HG02678 (cell line): ENCODE measurements around the gene DCLRE1B.

Source experiments
- ATAC-seq: cut with Tn5 transposase; IDR thresholded peaks from one replicate; pipeline ENCODE4 v1.9.1; 2021; ENCODE audit warnings: mild to moderate bottlenecking, moderate library complexity; ENCODE audit not compliant: unreplicated experiment

Gene DCLRE1B

DNA sequence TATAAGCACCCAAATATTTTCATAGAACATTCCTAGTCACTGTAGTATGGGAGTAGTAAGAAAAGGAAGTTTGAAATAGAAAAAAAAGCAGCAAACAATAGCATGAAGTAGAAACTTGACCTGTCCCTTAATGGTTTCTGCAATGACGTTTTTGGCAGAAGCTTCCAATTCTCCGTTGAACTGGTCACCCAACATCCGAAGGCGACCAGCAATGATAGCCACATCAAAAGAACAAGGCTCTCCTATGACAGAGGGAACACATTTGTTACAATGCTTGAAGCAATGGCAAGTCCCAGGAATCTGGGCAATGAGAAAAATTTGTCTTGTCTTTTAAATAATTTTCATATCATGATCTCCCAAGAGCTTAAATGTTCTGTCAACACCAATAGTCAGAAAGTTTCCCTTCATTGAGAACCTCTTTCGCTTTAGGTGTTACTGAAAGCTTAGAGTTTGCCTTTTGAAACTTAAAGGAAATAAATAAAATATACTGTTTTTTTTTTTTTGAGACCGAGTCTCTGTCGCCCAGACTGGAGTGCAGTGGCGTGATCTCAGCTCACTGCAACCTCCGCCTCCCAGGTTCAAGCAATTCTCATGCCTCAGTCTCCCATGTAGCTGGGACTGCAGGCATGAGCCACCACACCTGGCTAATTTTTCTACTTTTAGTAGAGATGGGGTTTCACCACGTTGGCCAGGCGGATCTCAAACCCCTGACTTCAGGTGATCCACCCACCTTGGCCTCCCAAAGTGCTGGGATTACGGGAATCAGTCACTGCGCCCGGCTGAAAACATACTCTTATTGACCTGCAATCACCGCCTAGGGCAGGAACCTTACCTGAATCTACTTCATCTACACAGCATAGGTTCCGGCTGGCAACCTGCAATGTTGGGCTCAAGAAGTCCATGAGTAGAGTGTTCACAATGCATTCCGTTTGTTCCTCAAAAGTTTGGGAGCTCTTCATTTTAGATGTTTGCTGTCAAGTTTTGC is 18.4 kb upstream of the DCLRE1B start:
- ATAC-seq = no peak

DNA sequence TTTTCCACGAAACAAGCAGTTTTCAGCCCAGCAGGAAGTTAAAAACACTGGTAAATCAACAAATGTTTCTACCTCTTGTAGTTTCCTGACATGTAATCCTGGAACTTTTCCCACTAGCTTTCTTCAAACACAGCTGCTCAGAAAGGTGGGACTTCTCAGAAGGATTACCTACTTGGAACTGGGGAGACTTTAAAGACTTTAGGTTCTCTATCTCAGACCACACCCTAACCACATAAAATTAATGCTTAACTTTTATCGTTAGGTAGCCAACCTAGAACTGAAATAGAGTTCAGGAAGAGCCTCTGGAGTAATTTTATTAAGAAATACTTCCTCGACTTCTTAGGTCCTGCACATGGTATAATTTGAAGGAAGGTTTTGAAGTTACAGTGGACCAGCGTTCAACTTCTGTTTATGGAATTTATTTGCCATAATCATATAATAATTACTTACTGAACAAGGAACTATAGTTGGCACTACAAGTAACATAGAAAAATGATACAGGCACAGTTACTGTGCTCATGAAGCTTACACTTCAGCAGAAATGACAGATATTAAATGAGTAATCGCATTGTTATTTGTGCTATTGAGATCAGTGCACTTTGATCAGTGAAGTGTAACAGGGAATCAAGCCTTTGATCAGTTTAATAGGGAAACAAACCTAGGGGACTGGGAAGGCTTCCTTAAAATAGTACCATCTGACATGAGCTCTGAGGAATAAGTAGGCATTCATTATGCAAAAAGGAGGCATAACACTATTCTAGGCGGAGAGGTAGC is 17.5 kb upstream of the DCLRE1B start, which contains the start of gene BCL2L15:
TSS of gene BCL2L15 (minus strand) at position 180 of the 774 bp plus-strand sequence. CDS start 206 bp downstream, outside the sequence.
- no peak for ATAC-seq

DNA sequence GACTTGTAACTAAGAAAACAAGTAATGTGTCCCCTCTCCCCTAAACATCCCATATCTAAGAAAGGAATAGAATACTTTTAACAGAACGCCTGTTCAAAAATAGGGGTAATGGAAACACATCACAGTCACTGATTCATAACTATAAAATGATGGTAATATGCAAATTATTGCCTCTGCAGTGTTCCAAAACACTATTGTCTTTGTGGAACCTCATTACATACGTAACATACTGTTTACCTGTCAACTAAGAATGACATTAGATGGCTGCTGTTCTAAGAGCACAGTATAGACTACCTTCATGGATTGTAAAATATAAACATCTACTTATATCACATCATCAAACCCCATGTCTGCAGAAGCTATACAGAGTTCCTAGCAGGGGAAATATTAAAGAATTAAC is 14.3 kb upstream of the DCLRE1B start:
- ATAC-seq = no peak

DNA sequence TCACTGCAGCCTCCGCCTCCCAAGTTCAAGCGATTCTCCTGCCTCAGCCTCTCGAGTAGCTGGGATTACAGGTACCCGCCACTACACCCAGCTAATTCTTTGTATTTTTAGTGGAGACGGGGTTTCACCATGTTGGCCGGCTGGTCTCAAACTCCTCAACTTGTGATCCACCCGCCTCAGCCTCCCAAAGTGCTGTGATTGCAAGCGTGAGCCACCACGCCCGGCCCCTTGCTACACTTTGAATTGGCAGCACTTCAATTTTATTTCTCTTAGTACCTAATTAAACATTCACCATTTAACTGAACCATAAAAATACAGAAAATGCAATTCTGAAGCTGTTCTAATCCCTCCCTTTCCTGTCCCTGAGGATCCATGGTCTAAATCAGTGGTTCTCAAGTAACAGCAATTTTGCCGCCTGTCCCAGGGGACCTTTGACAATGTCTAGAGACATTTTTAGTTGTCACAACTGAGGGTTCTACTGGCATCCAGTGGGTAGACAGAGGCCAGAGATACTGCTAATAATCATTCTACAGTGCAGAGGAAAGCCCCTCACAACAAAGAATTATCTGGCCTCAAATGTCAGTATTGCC is 13.4 kb upstream of the DCLRE1B start:
- no peak for ATAC-seq

DNA sequence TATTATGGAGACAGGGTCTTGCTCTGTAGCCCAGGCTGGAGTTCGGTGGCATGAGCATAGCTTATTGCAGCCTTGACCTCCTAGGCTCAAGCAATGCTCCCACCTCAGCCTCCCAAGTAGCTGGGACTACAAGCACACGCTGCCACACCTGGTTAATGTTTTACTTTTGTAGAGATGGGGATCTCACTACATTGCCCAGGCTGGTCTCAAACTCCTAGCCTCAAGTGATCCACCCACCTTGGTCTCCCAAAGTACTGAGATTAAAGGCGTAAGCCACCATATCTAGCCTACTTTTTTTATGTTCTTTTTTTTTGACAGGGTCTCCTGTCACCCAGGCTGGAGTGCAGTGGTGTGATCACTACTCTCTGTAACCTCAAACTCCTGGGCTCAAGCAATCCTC is 11.9 kb upstream of the DCLRE1B start:
- ATAC-seq = no peak

DNA sequence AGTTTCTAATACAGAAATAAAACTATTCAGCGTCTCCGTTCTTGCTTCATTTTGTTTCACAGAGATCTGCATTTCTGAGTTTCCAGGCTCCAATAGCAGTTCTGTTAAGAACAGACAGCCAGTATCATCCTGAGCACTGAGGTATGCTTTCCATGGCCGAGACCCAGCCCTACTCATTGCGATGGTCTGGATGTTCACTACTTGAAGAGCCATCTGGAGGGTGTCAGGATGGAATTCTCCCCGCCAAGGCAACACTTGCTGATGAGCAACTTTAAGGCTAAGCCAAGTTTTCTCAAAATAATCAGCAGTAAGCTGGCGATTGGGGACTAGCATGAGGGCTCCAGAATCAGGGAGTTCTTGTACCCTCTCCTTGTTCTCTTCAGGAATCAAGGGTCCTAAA is 10.0 kb upstream of the DCLRE1B start:
- ATAC-seq = no peak

DNA sequence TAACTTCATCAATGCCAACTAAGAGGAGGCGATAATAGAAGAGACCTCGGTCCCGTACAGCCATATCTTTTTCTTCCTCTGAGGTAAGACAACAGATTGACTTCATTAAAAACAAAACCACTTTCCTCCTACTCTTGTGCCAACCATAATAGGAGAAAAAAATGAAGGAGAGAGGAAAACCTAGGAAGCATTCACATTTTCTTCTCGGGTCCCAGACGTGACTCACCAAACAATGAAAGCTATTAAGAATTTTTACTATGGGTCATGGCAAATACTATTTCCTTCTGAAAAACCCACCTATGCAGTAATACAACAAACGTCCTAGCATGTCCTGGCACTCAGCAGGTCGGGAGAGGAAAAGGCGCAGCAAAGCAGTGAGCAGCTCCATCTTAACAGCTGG is 9.2 kb upstream of the DCLRE1B start:
- no peak for ATAC-seq

DNA sequence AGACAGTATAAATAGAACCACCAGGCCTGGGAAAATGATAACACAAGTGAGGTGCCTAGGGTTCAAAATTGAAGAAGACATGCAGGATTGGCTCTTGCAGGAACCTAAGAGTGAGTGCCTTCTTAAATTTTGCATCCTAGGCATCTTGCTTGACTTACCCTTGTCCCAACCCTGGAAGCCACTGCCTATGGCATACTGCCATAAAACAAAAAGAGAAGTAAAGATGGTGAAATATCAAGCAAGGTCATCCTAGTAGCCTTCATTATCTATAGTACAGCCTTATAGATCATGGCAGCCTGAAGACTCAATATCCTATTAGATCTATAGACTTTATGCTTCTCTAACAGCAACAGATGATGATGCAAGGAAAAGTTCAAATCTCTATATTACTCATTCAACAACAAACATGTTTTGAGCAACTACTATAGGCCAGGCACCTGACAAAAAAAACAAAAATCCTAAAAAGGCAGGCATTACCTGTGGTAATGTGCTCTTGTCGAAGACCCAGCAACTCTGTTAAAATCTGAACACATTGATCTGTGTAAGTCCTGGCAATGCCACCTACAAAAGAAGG is 6.8 kb upstream of the DCLRE1B start:
- no peak for ATAC-seq

DNA sequence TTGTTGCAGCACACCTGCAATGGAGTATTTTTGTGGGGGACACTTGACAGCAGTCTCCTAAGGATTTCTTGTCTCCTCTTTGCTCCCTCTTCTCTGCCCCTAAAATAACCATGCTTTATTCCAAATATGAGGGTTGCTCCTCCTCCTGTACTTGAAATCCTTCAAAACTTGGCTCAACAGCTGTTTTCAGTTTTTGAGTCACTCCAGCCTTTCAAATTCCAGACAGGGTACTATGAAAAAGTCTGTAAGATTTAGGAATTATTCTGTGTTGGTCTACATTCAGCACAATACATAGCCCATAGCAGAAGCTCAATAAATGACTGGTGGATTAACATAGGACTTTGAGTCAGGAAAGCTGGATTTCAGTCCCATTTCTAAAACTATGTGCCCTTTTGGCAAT is 6.0 kb upstream of the DCLRE1B start:
- ATAC-seq = no peak

DNA sequence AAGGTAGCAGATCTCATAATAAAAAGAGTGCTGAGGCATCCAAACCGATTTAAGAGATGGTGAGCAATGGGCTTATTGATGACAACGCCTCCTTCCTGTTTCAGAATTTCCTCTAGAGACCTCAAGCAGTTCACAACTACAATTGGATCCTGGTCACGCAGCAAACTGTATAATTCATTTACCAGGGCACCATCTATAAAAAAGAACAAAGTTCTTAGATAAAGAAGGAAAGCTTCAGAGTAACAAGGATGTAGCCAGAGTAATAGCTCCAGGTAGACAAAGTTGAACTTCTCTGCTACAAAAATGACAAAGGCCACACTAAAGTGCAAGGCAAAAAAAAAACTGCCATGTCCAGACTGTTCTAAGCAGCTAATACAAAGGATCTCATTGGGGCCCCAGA is 3.9 kb upstream of the DCLRE1B start:
- no peak for ATAC-seq

DNA sequence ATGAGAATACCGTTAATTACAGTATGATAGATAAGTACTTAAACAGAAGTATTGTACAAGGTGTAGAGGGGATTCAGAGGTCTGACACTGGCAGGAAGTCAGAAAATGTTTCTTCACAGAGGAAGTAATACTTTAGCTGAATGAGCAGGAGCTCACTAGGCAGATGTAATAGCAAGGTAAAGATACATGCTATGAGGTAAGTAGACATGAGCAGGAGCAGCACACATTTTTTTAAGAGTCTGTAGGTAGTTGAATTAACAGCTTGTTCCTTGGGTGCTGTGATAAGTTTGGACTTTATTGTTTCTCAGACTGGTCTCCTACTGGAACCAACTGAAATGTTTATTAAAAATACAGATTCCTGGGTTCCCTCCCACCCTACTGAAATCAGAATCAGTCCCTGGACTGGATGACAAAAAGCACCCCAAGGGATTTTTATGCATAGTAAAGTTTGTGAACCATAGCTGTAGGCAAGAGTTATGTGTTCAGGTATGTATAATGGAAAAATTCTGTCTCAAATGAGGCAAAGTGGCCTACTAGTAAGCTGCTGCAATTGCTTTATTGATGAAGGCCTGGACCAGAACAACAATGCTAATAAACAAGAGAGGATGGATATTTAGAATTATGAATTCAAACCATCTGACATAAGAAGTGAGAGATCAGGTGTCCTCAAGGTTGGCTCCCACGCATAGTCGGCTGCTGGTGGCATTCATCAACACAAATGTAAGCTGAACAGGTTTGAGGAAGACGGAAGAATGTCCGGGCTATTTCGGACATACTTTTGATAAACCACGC is 1.4 kb upstream of the DCLRE1B start:
- ATAC-seq = no peak

DNA sequence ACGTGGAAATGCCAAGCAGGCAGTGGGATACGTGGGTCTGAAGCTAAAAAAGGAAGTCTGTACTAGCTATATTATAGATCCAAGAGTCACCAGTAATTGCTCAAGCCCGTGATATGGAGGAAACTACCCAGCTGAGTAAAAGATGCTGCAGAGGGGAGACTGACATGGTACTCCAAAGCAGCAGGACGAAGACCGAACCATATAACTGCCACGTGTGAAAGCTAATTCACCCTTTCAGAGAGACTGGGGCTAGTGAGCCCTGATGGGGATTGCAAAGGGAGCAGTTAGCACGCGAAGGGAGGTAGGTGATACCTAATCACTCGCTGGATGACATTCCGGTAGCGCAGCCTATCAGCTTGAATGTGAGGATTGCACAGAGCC is 843 bp upstream of the DCLRE1B start:
- peak; percentile 27 for ATAC-seq

DNA sequence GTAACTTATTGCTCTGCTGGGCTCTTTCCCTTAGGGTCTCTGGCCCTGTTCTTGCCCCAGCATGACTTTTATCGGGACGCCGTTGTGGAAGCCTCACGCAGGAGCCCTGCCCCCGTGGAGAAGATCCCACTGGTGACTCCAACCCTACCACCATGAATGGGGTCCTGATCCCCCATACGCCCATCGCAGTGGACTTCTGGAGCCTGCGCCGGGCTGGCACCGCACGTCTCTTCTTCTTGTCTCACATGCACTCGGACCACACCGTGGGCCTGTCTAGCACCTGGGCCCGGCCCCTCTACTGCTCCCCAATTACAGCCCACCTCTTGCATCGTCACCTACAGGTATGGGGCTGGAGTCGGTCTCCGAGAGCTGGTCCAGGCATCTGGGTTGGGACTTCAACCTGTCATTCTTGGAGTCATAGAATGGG is 322 bp downstream of the DCLRE1B start:
- ATAC-seq = peak; percentile 2

DNA sequence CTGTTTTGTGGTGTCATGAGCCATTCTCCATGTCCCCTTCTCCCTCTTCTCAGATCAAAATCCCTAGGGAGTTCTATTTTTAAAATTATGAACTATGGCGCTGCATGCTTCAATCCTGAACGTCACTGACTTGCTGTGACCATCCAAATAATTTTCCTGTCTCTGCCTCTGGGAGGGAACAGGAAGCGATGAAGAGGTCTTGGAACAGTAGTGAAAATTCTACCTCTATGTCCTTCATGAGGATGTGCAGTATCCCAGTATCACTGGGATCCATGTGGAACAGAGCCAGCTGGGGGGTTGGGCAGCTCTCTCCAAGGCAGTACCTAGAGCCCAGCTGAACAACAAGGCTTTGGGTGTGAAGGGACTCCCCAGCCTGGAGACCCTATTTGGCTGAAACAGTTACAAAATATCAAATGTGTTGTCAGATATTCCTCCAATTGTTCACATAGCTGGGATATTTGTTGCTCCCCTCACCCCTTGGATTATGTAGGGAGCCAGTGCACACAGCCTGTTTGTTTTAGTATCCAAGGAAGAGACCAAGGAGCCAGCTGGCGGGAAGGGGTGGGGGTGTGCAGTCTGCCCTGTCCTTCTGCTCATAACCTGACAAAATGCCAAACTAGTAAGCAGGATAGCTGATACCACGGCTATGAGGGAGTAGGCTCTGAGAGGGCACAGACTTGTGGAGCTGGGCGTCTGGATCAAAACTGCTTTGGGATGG is 7.6 kb downstream of the DCLRE1B start:
- no peak for ATAC-seq

DNA sequence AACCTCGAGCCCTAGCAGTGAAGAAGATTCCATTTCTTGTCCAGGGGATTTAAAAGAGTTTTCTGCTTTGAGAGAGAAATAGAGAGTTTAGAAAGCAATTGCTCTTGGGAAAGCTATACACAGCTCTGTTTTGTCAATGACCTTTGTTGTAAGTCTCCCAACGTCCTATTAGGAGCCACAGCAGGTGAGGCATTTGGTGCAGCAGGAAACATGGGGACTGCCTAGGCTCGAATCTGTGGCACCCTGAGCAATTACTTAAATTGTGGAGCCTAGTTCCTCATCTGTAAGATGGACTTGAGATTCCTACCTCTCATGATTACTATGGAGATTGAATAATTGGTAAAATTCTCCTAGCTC is 8.2 kb downstream of the DCLRE1B start:
- ATAC-seq = no peak

DNA sequence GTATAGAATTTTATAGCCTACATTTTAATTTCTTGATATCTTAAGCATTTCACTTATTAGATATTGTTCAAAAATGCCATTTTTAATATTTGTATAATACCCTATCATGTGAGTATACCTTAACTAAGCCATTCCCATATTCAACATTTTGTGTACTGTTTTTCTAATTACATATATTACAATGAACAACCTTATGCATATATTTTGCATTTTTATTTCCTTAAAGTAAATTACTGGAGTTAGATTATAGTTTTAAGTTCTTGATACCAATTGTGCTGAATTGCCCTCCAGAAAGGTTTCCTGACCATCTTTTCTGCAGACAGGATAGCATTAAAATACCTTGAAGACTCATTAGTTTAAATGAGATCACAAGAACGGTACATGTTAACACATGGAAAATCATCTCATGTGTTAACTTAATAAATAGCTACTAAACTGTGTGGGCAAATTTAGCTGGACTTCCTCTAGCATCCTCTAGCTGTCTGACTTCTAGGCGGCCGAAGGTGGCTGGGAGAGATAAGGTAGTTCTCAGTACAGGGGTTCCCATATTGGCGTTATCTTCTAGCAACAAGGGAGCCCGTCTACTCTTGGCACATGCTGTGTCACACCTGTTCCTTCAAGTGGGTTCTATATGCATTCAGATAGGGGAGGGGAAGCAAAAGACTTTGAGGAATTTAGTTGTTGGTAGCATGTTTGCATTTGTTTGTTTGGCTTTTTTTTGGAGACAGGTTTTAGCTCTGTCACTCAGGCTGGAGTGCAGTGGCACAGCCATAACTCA is 8.9 kb downstream of the DCLRE1B start:
- ATAC-seq = no peak

DNA sequence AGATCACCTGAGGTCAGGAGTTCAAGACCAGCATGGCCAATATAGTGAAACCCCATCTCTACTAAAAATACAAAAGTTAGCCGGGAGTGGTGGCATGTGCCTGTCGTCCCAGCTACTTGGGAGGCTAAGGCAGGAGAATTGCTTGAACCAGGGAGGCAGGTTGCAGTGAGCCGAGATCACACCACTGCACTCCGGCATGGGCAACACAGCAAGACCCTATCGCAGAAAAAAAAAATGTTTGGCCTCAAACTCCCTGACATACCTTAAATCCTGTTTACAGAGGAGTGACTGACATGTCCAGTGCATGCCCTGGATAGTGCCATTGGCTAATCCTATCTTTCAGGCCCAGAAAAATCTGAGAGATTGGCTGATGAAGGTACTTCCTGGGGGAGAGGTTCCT is 11.8 kb downstream of the DCLRE1B start:
- no peak for ATAC-seq

DNA sequence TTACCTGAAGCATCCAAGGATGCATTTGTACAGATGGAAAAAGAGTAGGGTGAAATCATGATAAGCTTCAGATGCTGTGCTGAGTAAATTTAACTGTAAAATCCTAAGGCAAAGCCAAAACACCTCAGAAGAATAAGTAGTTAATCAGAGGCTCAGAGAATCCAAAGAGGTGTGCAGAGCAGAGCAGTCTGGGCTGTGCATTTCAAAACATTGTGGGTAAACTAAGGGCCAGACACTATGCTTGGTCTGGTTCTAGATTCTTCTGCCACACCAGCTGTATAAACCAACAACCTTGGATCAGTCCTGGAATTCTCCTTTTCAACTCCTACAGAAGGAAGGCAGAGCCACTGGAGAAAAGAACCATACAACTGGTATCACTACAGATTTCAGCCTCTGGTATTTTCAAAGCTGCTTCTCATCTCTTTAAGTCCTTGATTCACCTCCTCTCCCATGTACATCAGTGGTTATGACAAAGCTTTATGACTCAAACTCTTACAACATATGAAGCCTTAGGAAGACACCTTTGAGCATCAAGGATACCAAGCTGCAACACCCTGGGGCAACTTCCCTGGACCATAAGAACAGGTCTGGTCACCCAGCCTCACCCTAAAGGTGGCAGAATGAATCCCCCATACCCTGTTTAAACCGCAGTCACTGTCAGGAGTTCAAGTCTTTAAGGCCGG is 12.4 kb downstream of the DCLRE1B start:
- ATAC-seq = no peak
